NCI-H460 (cell line): Measurements from ENCODE around the gene ZNF672. TPM values are rescaled to one million over a fixed set of nuclear protein-coding genes. Genes with fewer than 3 reads are reported as not detected.
"Not testable (repeated sequence)": the region's sequence is repeated elsewhere in the genome, so short reads cannot be mapped to it uniquely, and the experiment has no call there.

ENCODE experiments used
- DNase-seq: peaks from one replicate; pipeline ENCODE4 v3.0.0-alpha.2; 2016; ENCODE audit warnings: low read depth; ENCODE audit errors: extremely low read depth
- total RNA-seq: library from RNA; depleted of rRNA; stranded (reverse); fragments of >200 nt; shearing (Covaris generic); gene quantifications from 2 replicates; pipeline ENCODE4 v1.2.3, GENCODE V29; 2014

The ZNF672 gene
- total RNA-seq, 1 experiment from 2014 or later = 33.0 TPM

DNA sequence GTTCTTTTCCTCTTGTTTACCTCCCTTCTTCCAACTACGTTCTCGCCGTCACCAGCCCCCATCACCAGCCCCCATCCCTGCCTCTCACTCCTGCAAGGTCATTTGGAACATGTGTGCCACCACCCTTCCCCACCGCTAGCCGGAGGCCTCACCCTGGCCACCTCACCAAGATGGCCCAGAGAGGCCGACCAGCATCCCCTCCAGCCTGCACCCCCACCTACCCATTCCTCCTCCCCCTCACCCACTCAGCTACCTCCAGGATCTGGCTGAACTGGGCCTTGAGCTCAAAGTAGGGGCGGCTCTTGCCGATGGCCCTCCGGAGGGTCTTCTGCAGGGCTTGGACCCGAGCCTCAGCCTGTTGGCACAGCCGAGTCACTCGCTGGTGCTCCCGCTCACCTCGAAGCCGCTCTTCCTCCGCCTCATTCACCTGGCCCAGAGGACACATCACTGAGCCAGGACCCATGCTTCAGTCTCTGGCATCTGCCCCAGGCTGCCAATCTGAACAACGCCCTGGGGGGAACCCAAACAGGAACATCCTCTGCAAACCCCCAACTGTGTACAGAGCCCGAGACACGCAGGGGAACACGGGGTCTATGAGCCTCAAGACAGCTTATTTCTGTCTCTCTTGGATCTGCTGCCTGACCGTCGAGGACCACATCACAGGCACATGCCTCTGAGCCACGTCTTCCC is 25.1 kb upstream of the ZNF672 start:
- no peak for DNase-seq

GRCh38 chr1:248813546-248813945 is 24.5 kb upstream of the ZNF672 start:
- no peak for DNase-seq

GRCh38 chr1:248814351-248814750 is 23.7 kb upstream of the ZNF672 start:
- no peak for DNase-seq

GRCh38 chr1:248815407-248816034 is 22.5 kb upstream of the ZNF672 start:
- DNase-seq = no peak

GRCh38 chr1:248816042-248816851 is 21.8 kb upstream of the ZNF672 start:
- DNase-seq = no peak

DNA sequence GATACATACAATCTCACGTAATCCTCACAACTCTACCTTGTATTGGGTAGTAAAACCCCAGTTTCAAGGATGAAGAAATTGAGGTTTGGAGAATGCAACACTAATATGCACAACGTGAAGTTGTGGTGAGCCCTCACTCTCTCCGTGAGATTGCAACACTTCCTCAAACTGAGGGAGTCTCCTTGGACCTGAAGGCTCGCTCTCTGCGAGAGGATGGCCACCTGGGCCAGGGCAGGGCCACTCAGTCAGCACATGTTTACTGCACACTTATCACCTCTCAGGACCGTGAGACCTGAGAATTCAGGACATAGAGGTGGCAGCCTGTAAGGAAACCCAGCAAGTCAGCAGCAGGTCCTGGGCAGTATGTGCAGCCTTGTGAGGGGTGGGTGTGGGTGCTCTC is 21.0 kb upstream of the ZNF672 start:
- DNase-seq = no peak

DNA sequence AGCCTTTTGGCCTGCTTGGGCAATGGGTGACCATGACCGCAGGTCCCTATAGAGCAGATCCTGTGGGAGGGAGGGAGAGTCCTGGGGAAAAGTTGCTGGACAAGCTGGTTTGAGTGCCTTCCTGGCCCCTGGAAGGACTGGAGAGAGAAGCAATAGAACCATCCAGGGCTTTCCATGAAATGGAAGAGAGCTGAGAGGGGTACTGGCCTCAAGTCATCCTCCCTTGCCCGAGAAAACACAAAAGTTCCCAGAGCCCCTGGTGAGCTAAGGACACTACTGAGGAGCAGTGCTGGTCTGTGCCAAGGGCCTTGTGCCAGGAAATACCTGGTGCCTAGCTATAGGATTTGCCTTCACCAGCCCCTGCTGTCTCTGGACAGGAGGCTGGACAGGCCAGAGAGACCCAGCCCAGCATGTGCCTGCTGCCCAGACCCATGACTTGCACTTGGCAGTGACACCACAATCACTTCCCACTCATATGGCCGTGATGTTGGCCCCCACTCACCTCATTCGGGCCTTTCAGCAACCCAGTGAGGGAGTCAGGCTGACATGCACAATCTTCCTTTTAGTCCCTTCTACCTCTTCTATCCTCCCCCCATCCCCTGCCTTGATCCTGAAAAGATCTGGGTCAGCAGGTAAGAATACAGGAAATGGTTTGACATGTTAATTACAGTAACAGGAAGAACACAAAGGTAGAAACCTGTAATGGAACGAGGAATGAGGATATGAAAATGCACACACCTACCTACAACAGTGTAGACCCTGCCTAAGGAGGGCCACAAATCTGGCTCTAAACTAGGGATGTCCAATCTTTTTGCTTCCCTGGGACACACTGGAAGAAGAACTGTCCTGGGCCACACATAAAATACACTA is 19.3 kb upstream of the ZNF672 start:
- no peak for DNase-seq

DNA sequence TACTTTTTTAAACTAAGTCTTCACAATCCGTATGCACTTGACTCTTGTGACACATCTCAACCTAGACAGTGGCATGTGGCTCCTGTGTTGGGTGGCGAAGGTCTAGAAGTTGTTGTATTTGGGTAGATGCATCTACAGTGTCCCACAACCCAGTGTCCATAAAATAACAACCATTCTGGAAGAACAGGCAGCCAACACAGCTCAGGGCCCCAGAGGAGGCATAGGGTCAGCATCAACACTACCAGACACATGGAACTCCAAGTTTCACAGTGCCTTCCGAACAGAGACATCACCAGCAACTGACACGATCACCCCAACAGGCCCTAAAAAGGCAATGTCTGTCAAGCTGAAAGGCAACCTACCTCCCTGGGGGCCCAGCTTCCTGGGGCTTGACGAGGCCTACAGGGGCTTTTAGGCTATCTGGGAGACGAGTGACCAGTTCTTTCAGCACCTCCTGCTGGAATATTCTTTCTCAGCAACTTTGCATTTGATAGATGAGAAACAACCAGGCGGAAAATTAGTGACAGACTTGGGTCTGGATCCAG is 17.9 kb upstream of the ZNF672 start:
- DNase-seq = no peak

DNA sequence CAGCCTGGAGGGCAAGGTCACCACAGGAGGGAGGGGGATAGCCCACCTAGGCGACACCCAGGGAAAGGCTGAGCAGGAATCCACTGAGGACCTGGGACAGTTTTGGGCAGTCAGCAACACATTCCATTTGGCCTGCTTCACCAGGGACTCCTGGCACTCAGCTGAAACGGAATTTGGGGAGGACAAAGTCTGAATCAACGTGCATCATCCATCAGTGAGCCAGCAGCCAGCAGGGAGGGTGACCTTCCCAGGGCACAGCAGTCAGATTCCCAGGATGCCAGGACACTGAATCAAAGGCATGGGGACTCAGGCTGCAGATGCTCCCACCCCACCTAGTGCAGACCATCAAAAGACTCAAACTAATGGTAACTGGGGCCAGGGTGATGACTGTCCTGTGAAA is 16.9 kb upstream of the ZNF672 start:
- no peak for DNase-seq

DNA sequence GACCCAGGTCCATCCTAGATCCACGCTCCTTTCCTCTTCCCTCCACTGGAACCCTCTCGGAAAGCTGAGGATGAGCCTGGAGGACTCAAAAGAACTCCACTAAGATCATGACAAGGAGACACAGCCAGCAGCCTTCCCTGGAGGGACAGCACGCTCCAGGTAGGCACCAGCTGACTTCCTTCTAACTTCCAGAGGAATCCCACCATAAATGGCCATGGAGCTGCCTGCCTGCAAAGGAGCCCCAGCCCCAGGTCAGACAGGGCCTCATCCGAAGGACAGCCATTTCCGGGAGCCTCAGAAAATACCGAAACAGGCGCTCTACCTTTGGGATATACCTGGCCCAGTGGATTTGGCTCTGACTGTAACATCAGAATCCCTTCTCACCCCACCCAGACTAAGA is 16.4 kb upstream of the ZNF672 start:
- DNase-seq = no peak

- no peak for DNase-seq
Measured at GRCh38 chr1:248822148-248823032, 15.6 kb upstream of the ZNF672 start.

- no peak for DNase-seq
Measured at GRCh38 chr1:248823517-248824001, 14.5 kb upstream of the ZNF672 start.

DNA sequence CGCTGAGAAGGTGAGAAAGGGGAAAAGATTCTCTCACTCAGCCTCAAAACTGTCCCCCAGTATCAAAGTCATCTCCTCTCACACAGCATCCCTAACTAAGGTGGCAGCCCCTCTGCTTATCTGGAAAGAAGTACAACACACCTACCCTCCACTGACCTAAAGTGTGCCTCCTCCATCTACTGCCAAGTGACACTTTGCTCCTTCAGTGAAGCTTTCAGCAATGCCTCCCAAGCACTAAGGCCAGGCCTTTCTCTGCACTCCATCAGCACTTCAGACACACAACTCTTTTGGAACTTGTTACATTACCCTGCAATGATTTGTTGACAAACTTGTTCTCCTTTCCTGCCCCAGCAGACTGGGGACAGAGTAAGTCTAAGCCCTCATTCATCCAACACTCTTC is 13.7 kb upstream of the ZNF672 start:
- DNase-seq = no peak

- DNase-seq = no peak
Measured at GRCh38 chr1:248824701-248825100, 13.3 kb upstream of the ZNF672 start.

GRCh38 chr1:248825136-248825535 is 12.9 kb upstream of the ZNF672 start:
- DNase-seq = no peak

- no peak for DNase-seq
Measured at GRCh38 chr1:248825573-248825908, 12.5 kb upstream of the ZNF672 start.

DNA sequence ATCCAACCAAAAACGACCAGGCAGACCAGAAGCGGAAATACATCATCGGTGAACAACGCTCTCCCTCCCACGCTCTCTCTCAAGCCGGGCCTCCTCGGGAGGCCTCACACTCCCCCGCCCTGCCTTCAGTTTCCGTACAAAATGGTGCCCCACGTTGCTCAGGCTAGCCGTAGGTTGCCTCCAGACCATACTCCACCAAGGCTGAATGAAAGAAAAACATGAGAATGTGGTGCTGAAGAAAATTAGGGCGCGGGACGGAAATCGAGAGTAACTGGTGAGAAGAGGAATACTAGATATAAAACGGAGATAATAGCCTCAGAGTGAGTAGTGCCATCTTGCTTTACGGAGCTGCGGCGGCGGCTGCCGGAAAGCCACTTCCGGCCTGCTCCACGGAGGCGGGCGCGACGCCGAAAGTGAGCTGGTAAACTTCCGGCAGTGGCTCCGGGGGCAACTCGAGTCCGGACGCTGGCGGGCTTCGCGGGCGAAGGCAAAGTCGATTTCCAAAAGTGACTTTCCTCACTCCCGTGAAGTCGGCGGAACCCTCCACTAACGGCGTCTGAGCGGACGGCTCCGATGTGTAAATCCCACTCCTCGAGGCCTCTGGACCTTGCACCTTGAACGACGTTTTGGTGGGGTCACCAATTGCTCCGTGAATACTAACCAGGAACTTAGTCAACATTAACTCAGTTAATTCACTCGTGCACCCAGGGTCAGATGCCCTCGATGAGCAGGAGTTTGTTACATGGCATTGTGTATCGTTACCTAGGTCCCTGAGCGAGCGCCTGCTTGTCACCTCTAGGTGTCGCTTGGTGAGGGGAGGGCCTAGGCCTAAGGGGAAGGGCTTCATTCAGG is 11.9 kb upstream of the ZNF672 start, which contains the start of gene SH3BP5L:
Gene SH3BP5L, minus strand, starts transcription at position 7 of the 852 bp plus-strand sequence. CDS start 980 bp downstream, outside the sequence.
- peak; percentile 98 for DNase-seq

DNA sequence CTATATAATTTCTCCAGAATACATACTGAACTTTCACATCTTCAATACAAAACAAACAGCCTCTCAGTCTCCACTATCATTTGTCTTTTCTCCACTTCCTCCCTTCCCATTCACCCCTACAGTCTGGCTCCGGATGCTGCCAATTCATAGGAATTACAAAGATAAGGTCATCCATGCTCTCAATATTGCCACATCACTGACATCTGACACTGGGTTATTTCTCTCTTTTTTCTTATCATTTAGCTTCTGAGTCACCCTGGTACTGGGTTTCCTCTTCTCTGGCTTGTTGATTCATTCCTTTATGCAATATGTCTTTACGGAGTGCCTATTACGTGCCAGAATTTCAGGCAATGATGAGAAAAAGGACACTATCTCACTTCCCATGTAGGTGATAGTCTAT is 9.2 kb upstream of the ZNF672 start:
- peak; percentile 97 for DNase-seq

DNA sequence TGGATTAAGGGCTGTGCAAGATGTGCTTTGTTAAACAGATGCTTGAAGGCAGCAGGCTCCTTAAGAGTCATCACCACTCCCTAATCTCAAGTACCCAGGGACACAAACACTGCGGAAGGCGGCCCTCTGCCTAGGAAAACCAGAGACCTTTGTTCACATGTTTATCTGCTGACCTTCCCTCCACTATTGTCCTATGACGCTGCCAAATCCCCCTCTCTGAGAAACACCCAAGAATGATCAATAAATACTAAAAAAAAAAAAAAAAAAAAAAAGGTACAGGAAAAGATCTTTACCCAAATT is 7.4 kb upstream of the ZNF672 start:
- not testable (repeated sequence) for DNase-seq
